GM21526 (cell line): ENCODE results near the gene ST6GALNAC2.
"Not testable (repeated sequence)": the region's sequence is repeated elsewhere in the genome, so short reads cannot be mapped to it uniquely, and the experiment has no call there.

Experiments used
- ATAC-seq: cut with Tn5 transposase; IDR thresholded peaks from one replicate; pipeline ENCODE4 v1.9.1; 2021; ENCODE audit warnings: moderate library complexity; ENCODE audit not compliant: unreplicated experiment, low FRiP score

The ST6GALNAC2 gene

GRCh38 chr17:76572201-76572910 is 13.3 kb downstream of the ST6GALNAC2 start:
- ATAC-seq: no peak

- ATAC-seq: no peak
These were observed 14.7 kb downstream of the ST6GALNAC2 start for GRCh38 chr17:76570877-76571471.

GRCh38 chr17:76570457-76570856 is 15.2 kb downstream of the ST6GALNAC2 start:
- no peak for ATAC-seq

- ATAC-seq: no peak
These were observed 15.9 kb downstream of the ST6GALNAC2 start for GRCh38 chr17:76569607-76570279.

GRCh38 chr17:76568811-76569221 is 16.8 kb downstream of the ST6GALNAC2 start:
- no peak for ATAC-seq

- ATAC-seq: no peak
These were observed 17.8 kb downstream of the ST6GALNAC2 start for GRCh38 chr17:76567634-76568432.

- ATAC-seq: no peak
These were observed 18.6 kb downstream of the ST6GALNAC2 start for GRCh38 chr17:76566988-76567431.

- ATAC-seq: no peak
These were observed 19.1 kb downstream of the ST6GALNAC2 start for GRCh38 chr17:76566613-76566943.

GRCh38 chr17:76565728-76566612 is 19.7 kb downstream of the ST6GALNAC2 start:
- ATAC-seq: no peak

- not testable (repeated sequence) for ATAC-seq
These were observed 20.5 kb downstream of the ST6GALNAC2 start for GRCh38 chr17:76564991-76565727.

- not testable (repeated sequence) for ATAC-seq
These were observed 22.3 kb downstream of the ST6GALNAC2 start for GRCh38 chr17:76563359-76563758.

- ATAC-seq: no peak
These were observed 22.9 kb downstream of the ST6GALNAC2 start for GRCh38 chr17:76562734-76563148.

GRCh38 chr17:76561799-76562268 is 23.8 kb downstream of the ST6GALNAC2 start:
- no peak for ATAC-seq

- ATAC-seq: no peak
These were observed 24.3 kb downstream of the ST6GALNAC2 start for GRCh38 chr17:76561332-76561731.

GRCh38 chr17:76560877-76561221 is 24.8 kb downstream of the ST6GALNAC2 start:
- ATAC-seq: no peak

GRCh38 chr17:76560036-76560876 is 25.4 kb downstream of the ST6GALNAC2 start:
- no peak for ATAC-seq

GRCh38 chr17:76559460-76559859 is 26.2 kb downstream of the ST6GALNAC2 start:
- ATAC-seq: not testable (repeated sequence)
